HG03108 (cell line): ENCODE data around the gene RASSF1.

ENCODE experiments used
- ATAC-seq: cut with Tn5 transposase; IDR thresholded peaks from one replicate; pipeline ENCODE4 v1.9.1; 2021; ENCODE audit warnings: moderate library complexity; ENCODE audit not compliant: unreplicated experiment

RASSF1 gene

GRCh38 chr3:50345008-50345407 is 4.4 kb upstream of the RASSF1 start:
- no peak for ATAC-seq

GRCh38 chr3:50342813-50343633 is 2.4 kb upstream of the RASSF1 start:
- ATAC-seq, result no peak

- ATAC-seq, result no peak
Observed at GRCh38 chr3:50341996-50342650, 1.5 kb upstream of the RASSF1 start.

- ATAC-seq, result no peak
Observed at GRCh38 chr3:50341537-50341936, 901 bp upstream of the RASSF1 start.

GRCh38 chr3:50340147-50340447 is 539 bp downstream of the RASSF1 start:
- ATAC-seq, result no peak

GRCh38 chr3:50339485-50340146 is 1.0 kb downstream of the RASSF1 start:
- no peak for ATAC-seq

GRCh38 chr3:50338965-50339364 is 1.7 kb downstream of the RASSF1 start:
- no peak for ATAC-seq

- ATAC-seq, result peak; percentile 75
Observed at GRCh38 chr3:50337175-50337861, 3.3 kb downstream of the RASSF1 start.

- ATAC-seq, result peak; percentile 21
Observed at GRCh38 chr3:50336452-50337174, 4.0 kb downstream of the RASSF1 start.

- no peak for ATAC-seq
Observed at GRCh38 chr3:50334339-50335075, 6.1 kb downstream of the RASSF1 start.

- ATAC-seq, result no peak
Observed at GRCh38 chr3:50333744-50334328, 6.8 kb downstream of the RASSF1 start.

GRCh38 chr3:50331364-50331907 is 9.2 kb downstream of the RASSF1 start:
- no peak for ATAC-seq

- ATAC-seq, result no peak
Observed at GRCh38 chr3:50330330-50330729, 10.3 kb downstream of the RASSF1 start.

- ATAC-seq, result peak; percentile 80
Observed at GRCh38 chr3:50327943-50328691, 12.5 kb downstream of the RASSF1 start, which contains the start of gene TUSC2. TUSC2 (minus strand) TSS chr3:50328223; CDS start chr3:50328099, 124 bp downstream.

GRCh38 chr3:50327129-50327528 is 13.5 kb downstream of the RASSF1 start:
- ATAC-seq, result no peak

- ATAC-seq, result no peak
Observed at GRCh38 chr3:50326182-50326541, 14.5 kb downstream of the RASSF1 start.

- no peak for ATAC-seq
Observed at GRCh38 chr3:50325497-50326181, 15.0 kb downstream of the RASSF1 start.

GRCh38 chr3:50325113-50325480 is 15.5 kb downstream of the RASSF1 start:
- ATAC-seq, result no peak
